GM13977 (cell line): ENCODE measurements around the gene TET2.

Experiments
- DNase-seq: peaks from one replicate; pipeline ENCODE4 v3.0.0; 2012; ENCODE audit warnings: low spot score
- CTCF ChIP-seq: IDR thresholded peaks from 2 replicates; pipeline ENCODE4 v1.5.1; 2012; ENCODE audit warnings: mild to moderate bottlenecking, control low read depth; ENCODE audit not compliant: insufficient read depth; ENCODE audit errors: extremely low read depth, missing control alignments
- in situ Hi-C: fragments of 300-500 bp; cut with MboI; formaldehyde crosslinking; loops from one replicate; pipeline ENCODE4 v1.12.0; 2022; ENCODE audit warnings: low sequenced_read_pairs, low pct_unique_long_range_greater_than_20kb, mixed read lengths, inconsistent platforms; ENCODE audit not compliant: unreplicated experiment

TET2 gene

DNA sequence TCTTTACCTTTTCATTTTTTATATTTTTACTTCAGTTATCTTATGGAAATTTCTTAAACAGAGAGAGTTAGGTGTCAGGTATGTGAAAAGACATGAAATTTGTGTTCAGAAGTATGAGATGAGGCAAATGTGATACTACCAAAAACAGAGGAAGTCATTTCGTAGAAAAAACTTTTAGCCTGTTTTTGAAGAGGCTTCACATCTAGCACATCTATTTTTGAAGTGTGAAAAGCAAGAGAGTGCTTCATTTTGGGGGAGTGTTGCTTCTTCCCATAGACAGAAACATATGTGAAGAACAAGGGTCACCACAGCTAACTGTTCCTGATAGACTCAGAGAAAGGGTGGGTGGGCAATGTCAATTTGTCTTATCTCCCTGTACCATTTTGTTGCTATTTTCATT is 125.3 kb downstream of the TET2 start:
- no peak for TF ChIP-seq CTCF
- in situ Hi-C loops: no loop called here

DNA sequence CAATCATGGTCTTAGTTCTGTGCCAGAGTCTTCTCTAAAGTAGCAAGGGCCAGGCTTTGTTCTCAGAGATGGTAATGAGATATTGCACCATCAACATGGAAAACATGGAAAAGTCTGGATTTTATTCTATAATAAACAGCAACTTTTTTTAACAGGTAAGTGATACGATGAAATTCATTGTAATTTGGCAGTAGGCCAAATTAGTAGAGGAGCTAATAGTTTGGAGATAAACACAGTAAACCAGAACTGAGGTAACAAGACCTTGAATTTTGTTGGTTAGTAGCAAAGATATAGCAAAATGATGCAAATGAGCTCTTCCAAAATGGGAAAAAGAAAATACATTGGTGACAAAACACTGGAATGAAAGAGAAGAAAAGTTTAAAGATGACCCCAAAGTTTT is 126.6 kb downstream of the TET2 start:
- in situ Hi-C loops: no loop called here
- no peak for DNase-seq
- TF ChIP-seq CTCF: no peak

More for the DNA sequence above, 125.3 kb downstream of the TET2 start:
- DNase-seq: no peak

DNA sequence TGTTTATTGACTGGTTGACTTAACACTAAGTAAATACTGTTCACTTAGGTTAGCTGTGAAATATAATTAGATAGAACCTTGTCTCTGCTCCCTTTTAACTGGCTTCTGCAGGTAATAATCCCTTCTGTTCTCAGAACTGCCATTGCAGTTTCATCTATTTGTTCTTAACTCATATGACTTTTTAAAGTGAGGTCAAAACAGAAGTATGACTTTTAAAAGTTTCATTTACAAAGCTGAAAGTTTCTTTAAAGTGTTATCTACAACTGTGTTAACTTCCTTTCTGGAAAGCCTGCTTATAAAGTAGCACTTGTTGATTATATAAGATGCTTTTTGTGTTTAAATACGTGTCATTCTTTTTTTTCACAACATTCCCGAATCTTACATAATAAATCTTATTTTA is 127.4 kb downstream of the TET2 start:
- TF ChIP-seq CTCF: no peak
- in situ Hi-C loops: no loop called here
- DNase-seq: no peak

GRCh38 chr4:105274504-105274903 is 127.8 kb downstream of the TET2 start:
- in situ Hi-C loops: no loop called here
- DNase-seq: no peak
- TF ChIP-seq CTCF: no peak

DNA sequence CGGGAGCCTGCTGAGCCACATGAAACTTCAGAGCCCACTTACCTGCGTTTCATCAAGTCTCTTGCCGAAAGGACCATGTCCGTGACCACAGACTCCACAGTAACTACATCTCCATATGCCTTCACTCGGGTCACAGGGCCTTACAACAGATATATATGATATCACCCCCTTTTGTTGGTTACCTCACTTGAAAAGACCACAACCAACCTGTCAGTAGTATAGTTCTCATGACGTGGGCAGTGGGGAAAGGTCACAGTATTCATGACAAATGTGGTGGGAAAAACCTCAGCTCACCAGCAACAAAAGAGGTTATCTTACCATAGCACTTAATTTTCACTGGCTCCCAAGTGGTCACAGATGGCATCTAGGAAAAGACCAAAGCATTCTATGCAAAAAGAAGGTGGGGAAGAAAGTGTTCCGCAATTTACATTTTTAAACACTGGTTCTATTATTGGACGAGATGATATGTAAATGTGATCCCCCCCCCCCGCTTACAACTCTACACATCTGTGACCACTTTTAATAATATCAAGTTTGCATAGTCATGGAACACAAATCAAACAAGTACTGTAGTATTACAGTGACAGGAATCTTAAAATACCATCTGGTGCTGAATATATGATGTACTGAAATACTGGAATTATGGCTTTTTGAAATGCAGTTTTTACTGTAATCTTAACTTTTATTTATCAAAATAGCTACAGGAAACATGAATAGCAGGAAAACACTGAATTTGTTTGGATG is 129.9 kb downstream of the TET2 start:
- in situ Hi-C loops: no loop called here
- no peak for DNase-seq
- TF ChIP-seq CTCF: no peak

GRCh38 chr4:105277702-105278101 is 131.0 kb downstream of the TET2 start:
- TF ChIP-seq CTCF: no peak
- in situ Hi-C loops: no loop called here
- DNase-seq: no peak
